HG03175 (cell line): ENCODE data around the gene RAB11A.
"Not testable (repeated sequence)": the region's sequence is repeated elsewhere in the genome, so short reads cannot be mapped to it uniquely, and the experiment has no call there.

Source experiments
- ATAC-seq: cut with Tn5 transposase; IDR thresholded peaks from one replicate; pipeline ENCODE4 v1.9.1; 2021; ENCODE audit warnings: mild to moderate bottlenecking, moderate library complexity; ENCODE audit not compliant: unreplicated experiment

The RAB11A gene

DNA sequence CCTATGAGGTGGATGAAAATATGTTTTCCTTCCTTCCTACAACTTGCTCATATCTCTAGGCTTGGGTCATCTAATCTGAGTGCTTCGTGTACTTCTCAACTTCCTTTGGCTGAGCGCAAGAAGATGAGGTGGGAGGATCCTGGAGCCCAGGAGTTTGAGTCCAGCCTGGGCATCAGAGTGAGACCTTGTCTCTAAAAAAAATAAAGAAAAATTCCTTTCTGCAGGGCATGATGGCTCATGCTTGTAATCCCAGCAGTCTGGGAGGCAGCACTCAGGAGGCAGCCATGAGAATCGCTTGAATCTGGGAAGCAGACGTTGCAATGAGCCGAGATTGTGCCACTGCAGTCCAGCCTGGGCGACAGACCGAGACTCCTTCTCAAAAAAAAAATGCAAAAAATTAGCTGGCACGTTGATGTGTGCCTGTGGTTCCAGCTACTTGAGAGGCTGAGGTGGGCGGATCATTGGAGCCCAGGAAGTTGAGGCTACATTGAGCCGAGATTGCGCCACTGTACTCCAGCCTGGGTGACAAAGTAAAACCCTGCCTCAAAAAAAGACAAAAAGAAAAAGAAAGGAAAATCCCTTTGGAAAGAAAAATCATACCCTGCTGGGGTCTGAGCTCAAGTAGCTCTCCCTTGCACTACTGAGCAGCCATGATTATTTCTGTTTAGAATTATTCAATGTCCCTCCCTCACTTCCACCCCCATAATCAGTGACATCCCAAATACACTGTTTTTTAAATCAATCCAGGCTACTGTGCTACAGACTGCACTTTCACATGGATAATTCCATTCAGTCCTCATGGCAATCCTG, 28.0 kb upstream of the RAB11A start:
- ATAC-seq: no peak

DNA sequence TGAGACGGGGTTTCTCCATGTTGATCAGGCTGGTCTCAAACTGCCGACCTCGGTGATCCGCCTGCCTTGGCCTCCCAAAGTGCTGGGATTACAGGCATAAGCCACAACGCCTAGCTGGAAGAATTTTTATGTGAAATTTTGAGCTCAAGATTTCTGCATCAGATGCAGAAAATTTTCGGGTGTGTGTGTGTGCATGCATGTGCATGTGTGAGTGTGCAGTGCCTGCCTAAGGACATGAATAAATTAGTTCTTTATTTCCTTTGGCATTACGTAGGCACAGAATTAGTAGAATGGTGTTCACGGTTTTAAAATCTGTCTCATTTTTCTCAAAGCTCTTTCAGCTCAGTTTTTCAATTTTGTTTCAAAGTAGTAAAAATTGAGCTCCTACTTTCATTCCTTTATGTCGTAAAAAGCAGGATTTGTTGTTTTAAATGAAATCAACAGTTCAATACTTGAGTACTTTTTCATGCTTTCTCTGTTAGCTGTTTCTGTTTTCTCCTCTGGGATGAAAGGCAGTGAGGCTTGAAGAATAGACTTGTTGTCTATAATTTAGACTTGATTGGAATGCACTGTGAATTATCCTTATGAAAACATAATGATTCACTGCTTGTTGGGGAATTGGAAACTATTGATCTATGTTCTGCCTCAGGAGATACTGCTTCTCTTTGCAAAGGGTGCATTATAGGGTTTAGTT, 23.3 kb upstream of the RAB11A start:
- ATAC-seq: no peak

DNA sequence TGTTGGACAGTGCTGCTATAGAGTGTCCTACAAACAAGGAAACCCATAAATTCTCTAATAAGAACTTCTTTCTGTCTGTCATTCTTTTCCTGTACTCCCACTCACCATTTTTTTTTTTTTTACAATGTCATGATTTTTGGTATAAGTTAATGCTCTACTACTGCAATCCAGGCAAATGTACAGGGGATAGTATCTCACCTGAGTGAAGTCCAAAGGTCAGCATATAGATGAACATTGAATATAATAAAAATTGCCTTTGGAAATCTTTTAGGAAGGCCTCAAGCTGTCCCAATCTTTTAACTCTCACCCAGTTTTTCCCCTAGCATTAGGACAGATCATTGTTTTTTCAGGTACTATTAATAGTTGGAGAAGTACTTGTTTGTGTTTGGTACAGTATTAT, 21.3 kb upstream of the RAB11A start:
- ATAC-seq: no peak

GRCh38 chr15:65851981-65852380, 17.3 kb upstream of the RAB11A start:
- ATAC-seq: no peak

- ATAC-seq: no peak
These were observed 12.4 kb upstream of the RAB11A start for GRCh38 chr15:65856821-65857455.

DNA sequence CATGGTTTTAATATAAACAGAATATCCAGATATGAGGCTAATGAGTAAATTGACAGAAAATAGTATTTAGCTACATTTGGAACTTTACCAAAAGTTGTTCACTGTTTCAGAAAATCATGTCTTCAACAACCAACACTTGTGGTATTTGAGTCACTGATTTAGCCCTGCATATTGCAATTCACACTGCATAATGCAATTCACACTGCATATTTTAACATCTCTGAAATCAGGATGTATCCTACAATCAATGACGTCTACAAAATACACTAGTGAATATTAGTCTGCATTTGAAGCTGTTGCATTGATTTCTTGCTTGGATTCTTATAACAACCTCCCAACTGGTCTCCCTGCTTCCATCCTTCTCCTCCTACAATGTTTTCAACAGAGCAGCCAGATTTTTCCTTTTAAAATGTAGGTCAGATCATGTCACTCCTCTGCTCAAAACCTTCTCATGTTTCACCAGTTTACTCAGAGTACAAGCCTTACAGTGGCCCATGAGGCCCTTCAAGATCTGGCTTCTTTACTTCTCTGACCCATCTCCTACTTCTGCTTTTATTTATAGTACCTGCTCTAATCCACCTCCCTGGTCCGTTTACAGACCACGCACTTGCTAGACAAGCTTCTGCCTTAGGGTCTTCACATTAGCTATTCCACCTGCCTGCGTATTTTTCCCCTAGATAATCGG, 11.4 kb upstream of the RAB11A start:
- ATAC-seq: no peak

DNA sequence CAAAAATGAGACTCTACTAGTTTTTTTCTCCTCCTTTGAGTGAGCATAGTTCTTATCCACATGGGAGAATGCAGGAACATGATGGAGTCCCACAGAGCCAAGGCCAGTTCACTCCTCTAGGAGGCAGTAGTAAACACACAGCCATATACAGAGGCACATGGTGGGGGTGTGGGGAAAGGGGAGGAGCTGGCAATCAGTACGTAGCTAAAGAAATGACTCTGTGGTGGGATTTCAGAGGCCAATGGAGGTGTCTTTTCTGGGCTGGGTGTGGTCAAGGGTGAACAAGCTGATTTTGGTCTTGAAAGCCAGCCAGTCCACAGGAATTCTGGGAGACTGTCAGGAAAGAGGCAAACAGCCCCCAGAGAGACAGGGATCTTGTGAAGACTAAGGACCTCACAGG, 6.6 kb upstream of the RAB11A start:
- ATAC-seq: peak; percentile 63

DNA sequence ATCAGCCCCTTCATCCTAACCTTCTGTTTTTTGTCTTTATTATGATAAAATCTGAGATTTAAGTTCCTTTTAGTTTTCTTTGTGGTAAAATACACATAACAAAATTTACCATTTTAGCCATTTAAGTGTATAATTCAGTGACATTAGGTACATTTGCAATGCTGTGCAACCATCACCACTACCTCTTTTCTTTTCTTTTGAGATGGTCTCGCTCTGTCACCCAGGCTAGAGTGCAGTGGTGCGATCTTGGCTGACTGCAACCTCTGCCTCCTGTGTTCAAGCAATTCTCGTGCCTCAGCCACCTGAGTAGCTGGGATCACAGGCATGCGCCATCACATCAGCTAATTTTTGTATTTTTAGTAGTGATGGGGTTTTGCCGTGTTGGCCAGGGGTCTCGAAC, 6.2 kb upstream of the RAB11A start:
- no peak for ATAC-seq

DNA sequence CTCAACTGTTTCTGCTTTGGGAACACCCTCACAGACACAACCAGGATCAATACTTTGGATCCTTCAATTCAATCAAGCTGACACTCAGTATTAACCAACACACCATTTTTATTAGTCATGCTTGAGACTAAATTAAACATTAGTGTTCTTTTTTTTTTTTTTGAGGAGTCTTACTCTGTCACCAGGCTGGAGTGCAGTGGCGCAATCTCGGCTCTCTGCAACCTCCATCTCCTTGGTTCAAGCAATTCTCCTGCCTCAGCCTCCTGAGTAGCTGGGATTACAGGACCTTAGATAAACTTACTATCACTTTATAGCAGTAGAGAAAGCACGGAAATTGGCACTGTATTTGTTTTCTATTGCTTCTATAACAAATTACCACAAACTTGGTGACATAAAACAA, 2.0 kb upstream of the RAB11A start:
- no peak for ATAC-seq

- not testable (repeated sequence) for ATAC-seq
These were observed 1.4 kb upstream of the RAB11A start for GRCh38 chr15:65867933-65868332.

DNA sequence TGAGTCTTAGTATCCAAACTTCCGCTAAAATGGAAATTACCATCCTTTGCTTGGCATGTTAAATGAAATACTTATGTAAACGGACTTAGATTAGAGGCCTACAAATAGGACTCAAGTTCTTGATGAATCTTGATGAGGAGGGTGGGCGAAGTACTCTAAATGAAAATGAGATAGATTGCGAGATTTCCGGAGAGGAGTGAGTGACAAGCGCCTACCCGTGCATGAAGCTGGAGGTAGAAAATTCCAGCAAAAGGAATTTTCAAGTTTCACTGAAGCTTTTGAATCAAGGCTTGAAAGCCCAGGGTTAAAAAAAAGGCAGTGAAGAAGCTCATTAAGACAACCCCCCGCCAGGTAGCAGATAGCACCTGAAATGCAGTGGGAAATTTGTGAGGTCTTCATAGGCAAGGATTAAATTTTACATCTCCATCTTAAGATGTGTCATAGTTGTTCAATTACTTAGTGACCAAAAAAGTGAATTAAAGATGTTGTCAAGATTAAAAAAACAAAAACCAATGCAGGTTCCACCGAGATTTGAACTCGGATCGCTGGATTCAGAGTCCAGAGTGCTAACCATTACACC, 655 bp upstream of the RAB11A start:
- no peak for ATAC-seq

DNA sequence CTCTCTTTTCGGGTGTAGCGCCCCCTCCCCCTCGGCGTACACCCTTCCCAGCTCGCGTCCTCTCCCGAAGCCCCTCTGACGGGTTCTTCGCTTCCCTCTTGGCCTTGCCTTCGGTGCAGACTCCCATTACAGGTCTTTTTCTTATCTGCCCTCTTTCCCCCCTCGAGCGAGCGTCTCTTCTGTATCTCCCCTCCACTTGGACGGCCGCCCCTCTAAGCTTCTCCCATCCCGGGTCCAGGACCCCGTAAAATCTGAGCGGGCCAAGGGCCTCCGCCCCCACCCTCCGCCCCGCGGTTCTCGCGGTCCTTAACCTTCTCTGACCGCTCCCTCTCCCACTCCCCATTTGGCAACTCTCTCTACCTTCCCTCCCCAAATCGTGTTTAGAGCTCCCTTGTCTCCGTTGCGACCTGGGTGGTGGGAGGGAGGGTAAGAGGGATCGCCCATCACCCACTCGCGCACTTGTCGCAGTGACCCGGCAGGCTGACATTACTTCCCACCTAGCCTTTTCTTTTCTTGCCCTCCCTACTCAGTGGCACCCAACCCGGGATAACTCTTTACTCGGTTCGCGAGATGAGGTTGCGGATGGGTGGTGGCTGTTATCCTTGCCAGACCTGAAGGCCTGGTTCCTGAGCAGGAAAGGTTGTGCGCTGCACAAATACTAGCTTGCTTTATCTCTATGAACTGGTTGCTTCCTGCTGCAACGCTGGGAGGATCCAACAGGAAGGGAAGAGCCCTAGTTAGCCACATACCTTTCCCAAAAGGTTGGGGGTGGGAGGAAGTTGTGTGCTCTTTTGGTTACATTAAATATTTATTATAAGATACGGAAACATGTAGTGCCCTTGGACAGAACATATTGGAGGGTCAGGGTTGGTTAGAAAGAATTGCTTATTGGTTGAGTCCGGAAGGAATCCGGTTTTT, 922 bp downstream of the RAB11A start:
- ATAC-seq: no peak

GRCh38 chr15:65870889-65871533, 1.7 kb downstream of the RAB11A start:
- ATAC-seq: no peak

DNA sequence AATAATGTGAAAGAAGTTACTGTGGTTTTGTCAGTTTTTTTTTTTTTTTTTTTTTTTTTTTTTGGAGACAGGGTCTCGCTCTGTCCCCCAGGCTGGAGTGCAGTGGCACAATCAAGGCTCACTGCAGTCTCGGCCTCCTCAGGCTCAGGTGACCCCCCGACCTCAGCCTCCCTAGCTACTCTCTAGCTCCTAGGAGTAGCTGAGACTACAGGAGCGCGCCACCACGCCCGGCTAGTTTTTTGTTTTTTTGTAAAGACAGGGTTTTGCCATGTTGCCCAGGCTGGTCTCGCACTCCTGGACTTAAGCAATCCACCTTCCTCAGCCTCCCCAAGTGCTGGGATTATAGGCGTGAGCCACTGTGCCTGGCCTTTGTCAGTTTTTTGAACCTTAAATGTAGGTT, 2.6 kb downstream of the RAB11A start:
- ATAC-seq: not testable (repeated sequence)

DNA sequence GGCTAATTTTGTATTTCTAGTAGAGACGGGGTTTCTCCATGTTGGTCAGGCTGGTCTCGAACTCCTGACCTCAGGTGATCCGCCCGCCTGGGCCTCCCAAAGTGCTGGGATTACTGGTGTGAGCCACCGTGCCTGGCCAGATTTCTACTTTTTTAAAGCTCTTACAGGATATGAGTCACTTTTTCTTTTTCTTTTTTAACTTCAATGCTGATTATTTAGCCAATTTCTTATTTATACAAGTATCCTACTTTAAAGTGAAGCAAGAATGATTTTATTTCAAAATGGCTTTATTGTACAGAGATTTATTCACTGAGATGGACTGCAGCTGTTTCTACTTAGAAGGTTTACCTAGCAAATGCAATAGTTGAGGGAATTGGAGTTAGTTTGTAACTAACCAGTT, 3.3 kb downstream of the RAB11A start:
- ATAC-seq: not testable (repeated sequence)

- ATAC-seq: no peak
These were observed 4.0 kb downstream of the RAB11A start for GRCh38 chr15:65873256-65873655.

GRCh38 chr15:65875458-65875857, 6.2 kb downstream of the RAB11A start:
- ATAC-seq: no peak

DNA sequence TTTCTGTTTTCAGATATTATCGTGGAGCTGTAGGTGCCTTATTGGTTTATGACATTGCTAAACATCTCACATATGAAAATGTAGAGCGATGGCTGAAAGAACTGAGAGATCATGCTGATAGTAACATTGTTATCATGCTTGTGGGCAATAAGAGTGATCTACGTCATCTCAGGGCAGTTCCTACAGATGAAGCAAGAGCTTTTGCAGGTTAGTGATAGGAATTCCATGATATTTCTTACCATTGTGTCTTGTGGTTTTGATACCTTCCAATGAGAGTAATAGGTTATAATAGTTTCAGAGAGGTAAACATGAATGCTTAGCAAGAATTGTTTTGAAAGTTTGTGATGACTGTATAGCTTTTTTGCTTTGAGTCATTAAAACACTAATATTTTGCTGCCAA, 8.5 kb downstream of the RAB11A start:
- no peak for ATAC-seq

- ATAC-seq: no peak
These were observed 12.6 kb downstream of the RAB11A start for GRCh38 chr15:65881766-65882434.
